HL-60/S4 treated with retinoic acid at 250 ng/mL for 4 days and 3 days (cell line): ENCODE measurements around the gene TRIM24.

Experiments
- in situ Hi-C: fragments of 300-500 bp; cut with MboI; formaldehyde crosslinking; loops from 2 replicates; pipeline ENCODE4 v1.7.0; 2022; ENCODE audit warnings: low sequenced_read_pairs

The TRIM24 gene

GRCh38 chr7:138568655-138569054 is 108.6 kb downstream of the TRIM24 start:
- in situ Hi-C loops, result no loop called here

- in situ Hi-C loops, result no loop called here
Measured at GRCh38 chr7:138569418-138569817, 109.4 kb downstream of the TRIM24 start.

- in situ Hi-C loops, result no loop called here
Measured at GRCh38 chr7:138570715-138571114, 110.7 kb downstream of the TRIM24 start.

GRCh38 chr7:138573741-138574140 is 113.7 kb downstream of the TRIM24 start:
- in situ Hi-C loops, result no loop called here

- in situ Hi-C loops, result no loop called here
Measured at GRCh38 chr7:138575897-138576428, 115.9 kb downstream of the TRIM24 start.

GRCh38 chr7:138579136-138579535 is 119.1 kb downstream of the TRIM24 start:
- in situ Hi-C loops, result no loop called here

GRCh38 chr7:138579671-138580070 is 119.6 kb downstream of the TRIM24 start:
- in situ Hi-C loops, result no loop called here

GRCh38 chr7:138581065-138581464 is 121.0 kb downstream of the TRIM24 start:
- in situ Hi-C loops, result no loop called here

- in situ Hi-C loops, result no loop called here
Measured at GRCh38 chr7:138584283-138584682, 124.2 kb downstream of the TRIM24 start.

GRCh38 chr7:138584696-138585095 is 124.6 kb downstream of the TRIM24 start:
- in situ Hi-C loops, result no loop called here

- in situ Hi-C loops, result no loop called here
Measured at GRCh38 chr7:138585283-138585993, 125.4 kb downstream of the TRIM24 start.

GRCh38 chr7:138587485-138587884 is 127.4 kb downstream of the TRIM24 start:
- in situ Hi-C loops, result no loop called here

- in situ Hi-C loops, result no loop called here
Measured at GRCh38 chr7:138588986-138589385, 128.9 kb downstream of the TRIM24 start.

GRCh38 chr7:138590154-138590553 is 130.1 kb downstream of the TRIM24 start:
- in situ Hi-C loops, result no loop called here

- in situ Hi-C loops, result no loop called here
Measured at GRCh38 chr7:138595454-138595853, 135.4 kb downstream of the TRIM24 start.

GRCh38 chr7:138602451-138602850 is 142.4 kb downstream of the TRIM24 start:
- in situ Hi-C loops, result no loop called here

GRCh38 chr7:138603549-138604318 is 143.7 kb downstream of the TRIM24 start:
- in situ Hi-C loops, result no loop called here

- in situ Hi-C loops, result no loop called here
Measured at GRCh38 chr7:138606236-138606635, 146.2 kb downstream of the TRIM24 start.

GRCh38 chr7:138607216-138608126 is 147.4 kb downstream of the TRIM24 start:
- in situ Hi-C loops, result no loop called here

- in situ Hi-C loops, result no loop called here
Measured at GRCh38 chr7:138608275-138608674, 148.2 kb downstream of the TRIM24 start.

- in situ Hi-C loops, result no loop called here
Measured at GRCh38 chr7:138610671-138611170, 150.7 kb downstream of the TRIM24 start.
